Tibial nerve (tissue), 3 donors: ENCODE measurements around the gene CYP46A1.

ENCODE experiments used
- POLR2A ChIP-seq, 2 donors: fragments of 450-650 bp; IDR thresholded peaks; one replicate each; pipeline ENCODE4 v1.6.1; 2017; ENCODE audit warnings: antibody characterized with exemption in 2 of 2, mild to moderate bottlenecking in 2 of 2, moderate library complexity in 2 of 2
- TF ChIP-seq, protein P1 (sequence below), 5 experiments: fragments of 200-600 bp in 3 of 5; fragments of 450-650 bp in 2 of 5; sonication (generic) in 3 of 5; IDR thresholded peaks; one replicate each; pipeline ENCODE4 v1.5.1; 2016 to 2019; ENCODE audit warnings: antibody characterized with exemption in 5 of 5, mild to moderate bottlenecking in 3 of 5, moderate library complexity in 2 of 5

DNA sequence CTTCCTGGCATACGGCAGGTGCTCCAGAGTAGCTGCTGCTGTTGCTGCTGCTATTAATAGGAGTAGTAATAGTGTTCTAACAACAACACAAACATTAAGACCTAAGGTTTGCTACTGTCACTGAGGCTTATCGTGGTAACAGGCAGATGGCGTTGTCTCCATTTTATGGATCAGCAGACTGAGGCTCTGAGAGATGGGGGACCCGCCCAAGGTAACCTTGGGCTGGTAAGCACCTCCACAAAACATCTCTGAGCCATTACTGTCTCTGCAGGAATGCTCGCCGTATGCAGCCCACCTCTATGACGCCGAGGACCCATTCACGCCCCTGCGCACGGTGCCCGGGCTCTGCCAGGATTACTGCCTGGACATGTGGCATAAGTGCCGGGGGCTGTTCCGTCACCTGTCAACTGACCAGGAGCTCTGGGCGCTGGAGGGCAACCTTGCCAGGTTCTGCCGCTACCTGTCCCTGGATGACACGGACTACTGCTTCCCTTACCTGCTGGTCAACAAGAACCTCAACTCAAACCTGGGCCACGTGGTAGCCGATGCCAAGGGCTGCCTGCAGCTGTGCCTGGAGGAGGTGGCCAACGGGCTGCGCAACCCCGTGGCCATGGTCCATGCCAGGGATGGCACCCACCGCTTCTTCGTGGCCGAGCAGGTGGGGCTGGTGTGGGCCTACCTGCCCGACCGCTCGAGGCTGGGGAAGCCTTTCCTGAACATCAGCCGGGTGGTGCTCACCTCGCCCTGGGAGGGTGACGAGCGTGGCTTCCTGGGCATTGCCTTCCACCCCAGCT is 31.9 kb upstream of the CYP46A1 start:
- TF ChIP-seq, protein P1, sequence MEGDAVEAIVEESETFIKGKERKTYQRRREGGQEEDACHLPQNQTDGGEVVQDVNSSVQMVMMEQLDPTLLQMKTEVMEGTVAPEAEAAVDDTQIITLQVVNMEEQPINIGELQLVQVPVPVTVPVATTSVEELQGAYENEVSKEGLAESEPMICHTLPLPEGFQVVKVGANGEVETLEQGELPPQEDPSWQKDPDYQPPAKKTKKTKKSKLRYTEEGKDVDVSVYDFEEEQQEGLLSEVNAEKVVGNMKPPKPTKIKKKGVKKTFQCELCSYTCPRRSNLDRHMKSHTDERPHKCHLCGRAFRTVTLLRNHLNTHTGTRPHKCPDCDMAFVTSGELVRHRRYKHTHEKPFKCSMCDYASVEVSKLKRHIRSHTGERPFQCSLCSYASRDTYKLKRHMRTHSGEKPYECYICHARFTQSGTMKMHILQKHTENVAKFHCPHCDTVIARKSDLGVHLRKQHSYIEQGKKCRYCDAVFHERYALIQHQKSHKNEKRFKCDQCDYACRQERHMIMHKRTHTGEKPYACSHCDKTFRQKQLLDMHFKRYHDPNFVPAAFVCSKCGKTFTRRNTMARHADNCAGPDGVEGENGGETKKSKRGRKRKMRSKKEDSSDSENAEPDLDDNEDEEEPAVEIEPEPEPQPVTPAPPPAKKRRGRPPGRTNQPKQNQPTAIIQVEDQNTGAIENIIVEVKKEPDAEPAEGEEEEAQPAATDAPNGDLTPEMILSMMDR (IDR thresholded peaks at IDR 0.05): no peak
- TF ChIP-seq POLR2A (IDR thresholded peaks at IDR 0.05): no peak
